Ishikawa (cell line): Measurements from ENCODE around the gene FSIP1.

Experiments
- CEBPB ChIP-seq: IDR thresholded peaks from 2 replicates; pipeline ENCODE4 v1.6.1; 2012
- EGR1 ChIP-seq: IDR thresholded peaks from 2 replicates; pipeline ENCODE4 v1.6.1; 2012
- EP300 ChIP-seq: IDR thresholded peaks from 2 replicates; pipeline ENCODE4 v1.6.1; 2012; ENCODE audit warnings: borderline replicate concordance
- FOXM1 ChIP-seq: IDR thresholded peaks from 2 replicates; pipeline ENCODE4 v1.6.1; 2012; ENCODE audit warnings: low read depth, borderline replicate concordance
- NFIC ChIP-seq: IDR thresholded peaks from 2 replicates; pipeline ENCODE4 v1.6.1; 2012
- RAD21 ChIP-seq: IDR thresholded peaks from 2 replicates; pipeline ENCODE4 v1.6.1; 2012; ENCODE audit warnings: low read depth
- TAF1 ChIP-seq: IDR thresholded peaks from 2 replicates; pipeline ENCODE4 v1.6.1; 2012; ENCODE audit warnings: low read depth, mild to moderate bottlenecking
- TCF12 ChIP-seq: IDR thresholded peaks from 2 replicates; pipeline ENCODE4 v1.6.1; 2012; ENCODE audit warnings: low read depth
- YY1 ChIP-seq: IDR thresholded peaks from 2 replicates; pipeline ENCODE4 v1.6.1; 2012; ENCODE audit warnings: low read depth
- ZBTB7A ChIP-seq: IDR thresholded peaks from 2 replicates; pipeline ENCODE4 v1.6.1; 2012; ENCODE audit warnings: low read depth
- TF ChIP-seq, protein P1 (sequence below): IDR thresholded peaks from 2 replicates; pipeline ENCODE4 v1.6.1; 2012
- TF ChIP-seq, protein P2 (sequence below): IDR thresholded peaks from 2 replicates; pipeline ENCODE4 v1.6.1; 2012; ENCODE audit warnings: low read depth, mild to moderate bottlenecking

- TF ChIP-seq EP300, result no peak
- TF ChIP-seq NFIC, result no peak
- TF ChIP-seq, protein P1, sequence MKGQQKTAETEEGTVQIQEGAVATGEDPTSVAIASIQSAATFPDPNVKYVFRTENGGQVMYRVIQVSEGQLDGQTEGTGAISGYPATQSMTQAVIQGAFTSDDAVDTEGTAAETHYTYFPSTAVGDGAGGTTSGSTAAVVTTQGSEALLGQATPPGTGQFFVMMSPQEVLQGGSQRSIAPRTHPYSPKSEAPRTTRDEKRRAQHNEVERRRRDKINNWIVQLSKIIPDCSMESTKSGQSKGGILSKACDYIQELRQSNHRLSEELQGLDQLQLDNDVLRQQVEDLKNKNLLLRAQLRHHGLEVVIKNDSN, result no peak
- TF ChIP-seq TCF12, result no peak
- TF ChIP-seq YY1, result no peak
- no peak for TF ChIP-seq TAF1
- no peak for TF ChIP-seq FOXM1
- no peak for TF ChIP-seq RAD21
- TF ChIP-seq ZBTB7A, result no peak
- TF ChIP-seq EGR1, result no peak
- TF ChIP-seq, protein P2, sequence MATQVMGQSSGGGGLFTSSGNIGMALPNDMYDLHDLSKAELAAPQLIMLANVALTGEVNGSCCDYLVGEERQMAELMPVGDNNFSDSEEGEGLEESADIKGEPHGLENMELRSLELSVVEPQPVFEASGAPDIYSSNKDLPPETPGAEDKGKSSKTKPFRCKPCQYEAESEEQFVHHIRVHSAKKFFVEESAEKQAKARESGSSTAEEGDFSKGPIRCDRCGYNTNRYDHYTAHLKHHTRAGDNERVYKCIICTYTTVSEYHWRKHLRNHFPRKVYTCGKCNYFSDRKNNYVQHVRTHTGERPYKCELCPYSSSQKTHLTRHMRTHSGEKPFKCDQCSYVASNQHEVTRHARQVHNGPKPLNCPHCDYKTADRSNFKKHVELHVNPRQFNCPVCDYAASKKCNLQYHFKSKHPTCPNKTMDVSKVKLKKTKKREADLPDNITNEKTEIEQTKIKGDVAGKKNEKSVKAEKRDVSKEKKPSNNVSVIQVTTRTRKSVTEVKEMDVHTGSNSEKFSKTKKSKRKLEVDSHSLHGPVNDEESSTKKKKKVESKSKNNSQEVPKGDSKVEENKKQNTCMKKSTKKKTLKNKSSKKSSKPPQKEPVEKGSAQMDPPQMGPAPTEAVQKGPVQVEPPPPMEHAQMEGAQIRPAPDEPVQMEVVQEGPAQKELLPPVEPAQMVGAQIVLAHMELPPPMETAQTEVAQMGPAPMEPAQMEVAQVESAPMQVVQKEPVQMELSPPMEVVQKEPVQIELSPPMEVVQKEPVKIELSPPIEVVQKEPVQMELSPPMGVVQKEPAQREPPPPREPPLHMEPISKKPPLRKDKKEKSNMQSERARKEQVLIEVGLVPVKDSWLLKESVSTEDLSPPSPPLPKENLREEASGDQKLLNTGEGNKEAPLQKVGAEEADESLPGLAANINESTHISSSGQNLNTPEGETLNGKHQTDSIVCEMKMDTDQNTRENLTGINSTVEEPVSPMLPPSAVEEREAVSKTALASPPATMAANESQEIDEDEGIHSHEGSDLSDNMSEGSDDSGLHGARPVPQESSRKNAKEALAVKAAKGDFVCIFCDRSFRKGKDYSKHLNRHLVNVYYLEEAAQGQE, result no peak
- no peak for TF ChIP-seq CEBPB
Observed at GRCh38 chr15:39709941-39710340, 72.7 kb downstream of the FSIP1 start.
